HS-27A (cell line): ENCODE measurements around the gene RGL2.
"Not testable (repeated sequence)": the region's sequence is repeated elsewhere in the genome, so short reads cannot be mapped to it uniquely, and the experiment has no call there.

Experiments used
- DNase-seq: peaks from one replicate; pipeline ENCODE4 v3.0.0-alpha.2; 2012; ENCODE audit warnings: low read depth, missing footprints

Gene RGL2

GRCh38 chr6:33294086-33294823 lies 4.5 kb downstream of the RGL2 start:
- no peak for DNase-seq

GRCh38 chr6:33292996-33293682 lies 5.6 kb downstream of the RGL2 start:
- DNase-seq, result no peak

GRCh38 chr6:33290459-33290858 lies 8.3 kb downstream of the RGL2 start:
- no peak for DNase-seq

GRCh38 chr6:33289784-33290315 lies 8.9 kb downstream of the RGL2 start:
- DNase-seq, result no peak

- DNase-seq, result peak; percentile 85
Observed at GRCh38 chr6:33288921-33289783, 9.6 kb downstream of the RGL2 start, which contains the start of the genes PFDN6 and WDR46. Gene PFDN6, plus strand, starts transcription at chr6:33289601. Its CDS starts 256 bp downstream, at chr6:33289857. Gene WDR46, minus strand, starts transcription at chr6:33289239. Its CDS starts 69 bp downstream, at chr6:33289170.

- DNase-seq, result no peak
Observed at GRCh38 chr6:33288141-33288920, 10.4 kb downstream of the RGL2 start.

- no peak for DNase-seq
Observed at GRCh38 chr6:33286946-33287914, 11.5 kb downstream of the RGL2 start.

- DNase-seq, result not testable (repeated sequence)
Observed at GRCh38 chr6:33285214-33285613, 13.5 kb downstream of the RGL2 start.

- no peak for DNase-seq
Observed at GRCh38 chr6:33280539-33280938, 18.2 kb downstream of the RGL2 start.

- no peak for DNase-seq
Observed at GRCh38 chr6:33279971-33280511, 18.7 kb downstream of the RGL2 start.

GRCh38 chr6:33279257-33279695 lies 19.5 kb downstream of the RGL2 start:
- no peak for DNase-seq

- DNase-seq, result no peak
Observed at GRCh38 chr6:33278810-33279209, 19.9 kb downstream of the RGL2 start.

GRCh38 chr6:33278392-33278741 lies 20.4 kb downstream of the RGL2 start:
- DNase-seq, result no peak

- DNase-seq, result no peak
Observed at GRCh38 chr6:33277663-33278391, 20.9 kb downstream of the RGL2 start.

GRCh38 chr6:33276864-33277662 lies 21.7 kb downstream of the RGL2 start, which contains the start of gene B3GALT4:
Gene B3GALT4, plus strand, starts transcription at chr6:33277123. Its CDS starts 297 bp downstream, at chr6:33277420.
- no peak for DNase-seq

- DNase-seq, result no peak
Observed at GRCh38 chr6:33276581-33276863, 22.2 kb downstream of the RGL2 start.

- not testable (repeated sequence) for DNase-seq
Observed at GRCh38 chr6:33275795-33276580, 22.8 kb downstream of the RGL2 start.
